ENCODE measurements around the gene UMODL1.

- TF ChIP-seq, protein P1, sequence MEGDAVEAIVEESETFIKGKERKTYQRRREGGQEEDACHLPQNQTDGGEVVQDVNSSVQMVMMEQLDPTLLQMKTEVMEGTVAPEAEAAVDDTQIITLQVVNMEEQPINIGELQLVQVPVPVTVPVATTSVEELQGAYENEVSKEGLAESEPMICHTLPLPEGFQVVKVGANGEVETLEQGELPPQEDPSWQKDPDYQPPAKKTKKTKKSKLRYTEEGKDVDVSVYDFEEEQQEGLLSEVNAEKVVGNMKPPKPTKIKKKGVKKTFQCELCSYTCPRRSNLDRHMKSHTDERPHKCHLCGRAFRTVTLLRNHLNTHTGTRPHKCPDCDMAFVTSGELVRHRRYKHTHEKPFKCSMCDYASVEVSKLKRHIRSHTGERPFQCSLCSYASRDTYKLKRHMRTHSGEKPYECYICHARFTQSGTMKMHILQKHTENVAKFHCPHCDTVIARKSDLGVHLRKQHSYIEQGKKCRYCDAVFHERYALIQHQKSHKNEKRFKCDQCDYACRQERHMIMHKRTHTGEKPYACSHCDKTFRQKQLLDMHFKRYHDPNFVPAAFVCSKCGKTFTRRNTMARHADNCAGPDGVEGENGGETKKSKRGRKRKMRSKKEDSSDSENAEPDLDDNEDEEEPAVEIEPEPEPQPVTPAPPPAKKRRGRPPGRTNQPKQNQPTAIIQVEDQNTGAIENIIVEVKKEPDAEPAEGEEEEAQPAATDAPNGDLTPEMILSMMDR (IDR thresholded peaks at IDR 0.05; ENCODE audit: extremely low read depth in 1 of 2, insufficient read depth in 1 of 2, low read depth in 1 of 2, low read length in 2 of 2): no peak
- TF ChIP-seq POLR2A (IDR thresholded peaks at IDR 0.05; ENCODE audit: low read depth, low read length) (no peak), JUN (IDR thresholded peaks at IDR 0.05; ENCODE audit: borderline replicate concordance, insufficient read depth, insufficient read length, low read depth) (no peak), GATA2 (IDR thresholded peaks at IDR 0.05; ENCODE audit: insufficient read depth, insufficient read length, low read depth, low read length) (no peak), FOS (IDR thresholded peaks at IDR 0.05; ENCODE audit: borderline replicate concordance, insufficient read depth, low read length) (no peak), POLR2AphosphoS5 (IDR thresholded peaks at IDR 0.05; ENCODE audit: insufficient read depth, low read depth, low read length) (no peak)
Measured at GRCh38 chr21:42094811-42095210, 23.7 kb downstream of the UMODL1 start.

All from endothelial cell of umbilical vein (primary cell).